Progenitor cell of endocrine pancreas (in vitro differentiated cells): Measurements from ENCODE around the gene SDF2L1. TPM values are rescaled to one million over a fixed set of nuclear protein-coding genes. Genes with fewer than 3 reads are reported as not detected.
"Not testable (repeated sequence)": the region's sequence is repeated elsewhere in the genome, so short reads cannot be mapped to it uniquely, and the experiment has no call there.

Experiments used
- DNase-seq: peaks from one replicate; pipeline ENCODE4 v3.0.0; 2021; ENCODE audit warnings: low spot score; ENCODE audit not compliant: unreplicated experiment
- H3K27ac Mint-ChIP-seq: 2 replicates; pipeline ENCODE4 v1.8.0; 2021; ENCODE audit warnings: mild to moderate bottlenecking, moderate library complexity, mixed read lengths
- H3K27me3 Mint-ChIP-seq: 2 replicates; pipeline ENCODE4 v1.8.0; 2021; ENCODE audit warnings: mixed read lengths
- H3K36me3 Mint-ChIP-seq: 2 replicates; pipeline ENCODE4 v1.8.0; 2022; ENCODE audit warnings: mixed read lengths; ENCODE audit not compliant: insufficient read depth
- H3K4me1 Mint-ChIP-seq: 2 replicates; pipeline ENCODE4 v1.8.0; 2021; ENCODE audit warnings: low read depth, mixed read lengths
- H3K4me3 Mint-ChIP-seq: 2 replicates; pipeline ENCODE4 v1.8.0; 2021; ENCODE audit warnings: low read depth, mild to moderate bottlenecking, moderate library complexity, mixed read lengths
- H3K9me3 Mint-ChIP-seq: 2 replicates; pipeline ENCODE4 v1.8.0; 2021; ENCODE audit warnings: low read depth, mixed read lengths
- CTCF ChIP-seq: fragments of 200-600 bp; sonication (generic); IDR thresholded peaks from one replicate; pipeline ENCODE4 v1.5.0; 2021; ENCODE audit warnings: antibody characterized with exemption, mild to moderate bottlenecking; ENCODE audit not compliant: unreplicated experiment
- microRNA-seq: library from miRNA; unstranded; fragments of <30 nt; microRNA quantifications from one replicate; pipeline ENCODE4 v1.1.0, GENCODE V29; 2020; ENCODE audit warnings: borderline number of aligned reads; ENCODE audit not compliant: unreplicated experiment
- total RNA-seq: library from RNA; stranded (reverse); gene quantifications from 2 replicates; pipeline ENCODE4 v1.2.1, GENCODE V29; 2021

Gene SDF2L1
- total RNA-seq, 1 donor from 2014 or later: 27.0 TPM

GRCh38 chr22:21690401-21690801 is 48.3 kb downstream of the SDF2L1 start:
- no peaks in the 10 kb centered on the region for H3K9me3 Mint-ChIP-seq
- no peak for DNase-seq
- peaks cover 19% of the 10 kb centered on the region for H3K36me3 Mint-ChIP-seq
- H3K4me3 Mint-ChIP-seq: no peak overlapping the region
- H3K27ac Mint-ChIP-seq: peak overlapping the region; percentile 13
- no peaks in the 10 kb centered on the region for H3K27me3 Mint-ChIP-seq
- TF ChIP-seq CTCF: no peak
- no peaks in the 10 kb centered on the region for H3K4me1 Mint-ChIP-seq

- DNase-seq: no peak
- peaks cover 20% of the 10 kb centered on the region for H3K36me3 Mint-ChIP-seq
- H3K9me3 Mint-ChIP-seq: no peaks in the 10 kb centered on the region
- H3K4me3 Mint-ChIP-seq: no peak overlapping the region
- no peak overlapping the region for H3K27ac Mint-ChIP-seq
- no peaks in the 10 kb centered on the region for H3K27me3 Mint-ChIP-seq
- H3K4me1 Mint-ChIP-seq: no peaks in the 10 kb centered on the region
- no peak for TF ChIP-seq CTCF
Observed at GRCh38 chr22:21691816-21692215, 49.7 kb downstream of the SDF2L1 start.

DNA sequence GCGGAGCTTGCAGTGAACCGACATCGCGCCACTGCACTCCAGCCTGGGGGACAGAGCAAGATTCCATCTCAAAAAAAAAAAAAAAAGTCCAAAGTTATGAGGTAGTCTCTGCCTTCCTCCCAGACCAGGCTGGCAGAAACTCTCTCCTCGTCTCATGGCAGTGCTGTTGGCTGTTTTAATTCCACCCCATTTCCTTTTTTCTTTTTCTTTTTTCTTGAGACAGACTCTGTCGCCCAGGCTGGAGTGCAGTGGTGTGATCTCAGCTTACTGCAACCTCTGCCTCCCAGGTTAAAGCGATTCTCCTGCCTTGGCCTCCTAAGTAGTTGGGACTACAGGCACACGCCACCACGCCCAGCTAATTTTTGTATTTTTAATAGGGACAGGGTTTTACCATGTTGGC is 50.8 kb downstream of the SDF2L1 start:
- not testable (repeated sequence) for DNase-seq, H3K4me3 Mint-ChIP-seq, H3K27ac Mint-ChIP-seq, H3K9me3 Mint-ChIP-seq, H3K4me1 Mint-ChIP-seq, H3K27me3 Mint-ChIP-seq
- peaks cover 23% of the 10 kb centered on the region for H3K36me3 Mint-ChIP-seq

- Mint-ChIP-seq H3K4me1 (no peaks in the 10 kb centered on the region), H3K27ac (peak overlapping the region; percentile 49), H3K9me3 (no peaks in the 10 kb centered on the region), H3K4me3 (no peak overlapping the region), H3K36me3 (peaks cover 25% of the 10 kb centered on the region), H3K27me3 (no peaks in the 10 kb centered on the region)
- no peak for TF ChIP-seq CTCF
- no peak for DNase-seq
Observed at GRCh38 chr22:21693333-21693998, 51.4 kb downstream of the SDF2L1 start.

Small RNAs within 50 kb of the gene (microRNA-seq; reads per million reads assigned to microRNA genes)
- gene MIR130B (8,487 reads per million, percentile 92 among the genes with 10 or more reads in this experiment), gene MIR301B (944 reads per million, percentile 78 among the genes with 10 or more reads in this experiment)

Other genes starting within 250 kb of the SDF2L1 start
- 40.8 and 43.9 TPM in 2 replicates for gene HIC2, start 224.9 kb upstream of the SDF2L1 start, total RNA-seq
- gene TMEM191C, start 174.9 kb upstream of the SDF2L1 start, total RNA-seq: 4.1 and 5.1 TPM in 2 replicates
- 1.2 TPM in 1 of 2 replicates, not detected in the other for gene RIMBP3C, start 90.8 kb upstream of the SDF2L1 start, total RNA-seq
- gene UBE2L3, start 74.6 kb upstream of the SDF2L1 start, total RNA-seq: 64.6 and 67.4 TPM in 2 replicates
- gene YDJC, start 12.3 kb upstream of the SDF2L1 start, total RNA-seq: 19.0 and 21.4 TPM in 2 replicates
- gene CCDC116, start 9.5 kb upstream of the SDF2L1 start, total RNA-seq: 1.3 and 1.4 TPM in 2 replicates
- 46.7 and 49.2 TPM in 2 replicates for gene PPIL2, start 23.7 kb downstream of the SDF2L1 start, total RNA-seq
- gene YPEL1, start 93.5 kb downstream of the SDF2L1 start, total RNA-seq: 24.9 and 30.5 TPM in 2 replicates
- gene MAPK1, start 225.3 kb downstream of the SDF2L1 start, total RNA-seq: 116 and 126 TPM in 2 replicates